Measurements from ENCODE around the gene TEX44. TPM values are rescaled to one million over a fixed set of nuclear protein-coding genes. Genes with fewer than 3 reads are reported as not detected.

The TEX44 gene
- total and polyA plus RNA-seq, 9 of the 15 experiments (the other 6 are each of a cell fraction or from before 2014, with no cell fraction given): not detected

DNA sequence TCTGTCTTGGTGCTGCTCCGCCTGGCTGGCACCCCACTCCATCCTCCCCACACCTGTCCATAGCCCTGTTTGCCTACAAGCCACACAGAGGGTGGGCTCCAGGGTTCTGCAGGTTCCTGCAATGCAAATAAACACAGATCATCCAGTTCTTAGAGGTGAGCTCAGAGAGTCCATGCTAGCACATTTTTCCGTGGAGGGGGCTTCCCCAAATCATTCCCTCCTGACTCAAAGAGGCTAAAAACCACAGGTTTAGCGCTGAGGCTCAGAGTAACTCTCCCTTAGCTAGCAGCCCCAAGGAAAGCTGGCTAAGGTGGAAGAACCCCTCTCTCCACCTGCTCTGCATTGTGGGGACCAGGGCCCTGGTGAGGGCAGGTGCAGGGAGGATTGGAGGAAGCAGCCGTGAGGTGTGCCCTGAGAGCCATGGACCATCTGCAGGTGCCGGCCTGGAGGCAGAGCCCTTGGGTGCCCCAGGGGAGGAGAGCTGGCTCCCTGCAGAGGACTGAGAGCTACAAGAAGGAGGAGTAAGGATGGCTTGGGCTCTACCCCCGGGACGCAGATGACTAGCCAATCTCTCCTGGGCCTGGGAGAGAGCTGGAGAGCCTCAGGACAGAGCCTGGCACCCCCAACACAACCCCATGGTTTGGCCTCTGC lies 23.8 kb upstream of the TEX44 start:
- Histone ChIP-seq H3K27ac (ENCODE audit: extremely low read depth, low read depth, low read length) (no peak overlapping the region), H3K4me2 (ENCODE audit: insufficient read depth, low read length) (no peak overlapping the region), H3K9me1 (ENCODE audit: control insufficient read depth, insufficient read depth, low read length) (no peaks in the 10 kb centered on the region), H3K9ac (ENCODE audit: insufficient read depth in 1 of 2, low read depth in 2 of 2, low read length in 2 of 2) (no peak overlapping the region), H3K36me3 (ENCODE audit: control insufficient read depth, insufficient read depth, low read length) (no peaks in the 10 kb centered on the region), H3K4me3 (no peak overlapping the region), H3K4me1 (replicated peaks in 1 of 2; ENCODE audit: control insufficient read depth in 2 of 2, insufficient read depth in 2 of 2, low read length in 2 of 2) (no peaks in the 10 kb centered on the region; a peak in 1 of 5 replicates), H4K20me1 (replicated peaks; ENCODE audit: control insufficient read depth, insufficient read depth, low read length) (no peaks in the 10 kb centered on the region), H3K9me3 (replicated peaks; ENCODE audit: control insufficient read depth, insufficient read depth, low read depth, low read length) (no peaks in the 10 kb centered on the region), H3K27me3 (ENCODE audit: control insufficient read depth in 2 of 2, insufficient read depth in 2 of 2, low read length in 2 of 2) (no peaks in the 10 kb centered on the region), H2AFZ (ENCODE audit: low read depth, low read length) (no peak overlapping the region), H3K79me2 (ENCODE audit: control insufficient read depth, insufficient read depth, low read length) (no peaks in the 10 kb centered on the region)
- no peak for ATAC-seq
- no TSS peak for BruUV-seq (replicated peaks)
- in situ Hi-C loops (cut with MboI): no loop called here
- intact Hi-C loops (cut with micrococcal nuclease): no loop called here
- no peak for FAIRE-seq
- WGBS (ENCODE audit: insufficient coverage, low coverage, missing lambda C conversion rate): 19% methylated on average over 4 of the region's 7 CpGs
- no peak for DNase-seq (ENCODE audit: extremely low read depth in 1 of 4, low spot score in 3 of 4)
- ChIA-PET CTCF (ENCODE audit: low intra/inter-chr PET ratio) (no interaction called here), POLR2A (interaction anchor here (0.7 kb wide), 1 partner anchor 20 kb away, joined by 3 read pairs; no protein-coding TSS in a partner anchor)
- TF ChIP-seq EGR1 (conservative IDR thresholded peaks at IDR 0.05) (no peak), ZSCAN32 (CRISPR knock-in tag; IDR thresholded peaks at IDR 0.05) (no peak), POLR3A (IDR thresholded peaks at IDR 0.05; ENCODE audit: borderline replicate concordance, extremely low read depth, insufficient read depth, insufficient read length) (no peak), GABPA (tag; conservative IDR thresholded peaks at IDR 0.05; ENCODE audit: low read depth) (no peak), SIX5 (IDR thresholded peaks at IDR 0.05; ENCODE audit: borderline replicate concordance in 1 of 2, insufficient read depth in 1 of 2, low read depth in 1 of 2, low read length in 2 of 2) (no peak), ZNF384 (IDR thresholded peaks at IDR 0.05; ENCODE audit: low read depth, low read length) (no peak), MYBL2 (IDR thresholded peaks at IDR 0.05; ENCODE audit: low read depth) (no peak), MYBL2 (CRISPR knock-in tag; IDR thresholded peaks at IDR 0.05; ENCODE audit: borderline replicate concordance) (no peak), ATF6 (CRISPR knock-in tag; IDR thresholded peaks at IDR 0.05) (no peak), NRF1 (conservative IDR thresholded peaks at IDR 0.05 in 1 of 2, IDR thresholded peaks at IDR 0.05 in 1 of 2) (no peak), ETS2 (tag; IDR thresholded peaks at IDR 0.05; ENCODE audit: borderline replicate concordance, poor library complexity, severe bottlenecking) (no peak), HBP1 (CRISPR knock-in tag; IDR thresholded peaks at IDR 0.05) (no peak), ZNF764 (CRISPR knock-in tag; IDR thresholded peaks at IDR 0.05; ENCODE audit: low read depth) (no peak), MCM2 (IDR thresholded peaks at IDR 0.05; ENCODE audit: low read depth) (no peak), PHTF2 (CRISPR knock-in tag; IDR thresholded peaks at IDR 0.05) (no peak), EZH2 (IDR thresholded peaks at IDR 0.05; ENCODE audit: borderline replicate concordance, low read depth, low read length) (no peak), TBL1XR1 (IDR thresholded peaks at IDR 0.05; ENCODE audit: low read length in 2 of 2) (no peak), ZC3H11A (IDR thresholded peaks at IDR 0.05; ENCODE audit: low read depth, low read length) (no peak)
- TF ChIP-seq, protein P1, sequence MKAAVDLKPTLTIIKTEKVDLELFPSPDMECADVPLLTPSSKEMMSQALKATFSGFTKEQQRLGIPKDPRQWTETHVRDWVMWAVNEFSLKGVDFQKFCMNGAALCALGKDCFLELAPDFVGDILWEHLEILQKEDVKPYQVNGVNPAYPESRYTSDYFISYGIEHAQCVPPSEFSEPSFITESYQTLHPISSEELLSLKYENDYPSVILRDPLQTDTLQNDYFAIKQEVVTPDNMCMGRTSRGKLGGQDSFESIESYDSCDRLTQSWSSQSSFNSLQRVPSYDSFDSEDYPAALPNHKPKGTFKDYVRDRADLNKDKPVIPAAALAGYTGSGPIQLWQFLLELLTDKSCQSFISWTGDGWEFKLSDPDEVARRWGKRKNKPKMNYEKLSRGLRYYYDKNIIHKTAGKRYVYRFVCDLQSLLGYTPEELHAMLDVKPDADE (conservative IDR thresholded peaks at IDR 0.05; ENCODE audit: control insufficient read depth, low read depth, low read length): no peak
